Rectal smooth muscle tissue (tissue), 1 donor: Measurements from ENCODE around the gene UBE2Q1.

Experiments used
- H3K27ac ChIP-seq: one replicate; pipeline ENCODE4 v1.7.0; 2013; ENCODE audit warnings: low read depth, low read length, inconsistent platforms
- H3K27me3 ChIP-seq: one replicate; pipeline ENCODE4 v1.7.0; 2013; ENCODE audit warnings: low read length; ENCODE audit not compliant: control insufficient read depth, insufficient read depth
- H3K36me3 ChIP-seq: one replicate; pipeline ENCODE4 v1.7.0; 2013; ENCODE audit warnings: low read length; ENCODE audit not compliant: control insufficient read depth, insufficient read depth
- H3K4me1 ChIP-seq: one replicate; pipeline ENCODE4 v1.7.0; 2013; ENCODE audit warnings: low read length; ENCODE audit not compliant: control insufficient read depth, insufficient read depth
- H3K4me3 ChIP-seq: one replicate; pipeline ENCODE4 v1.7.0; 2013; ENCODE audit warnings: low read length
- H3K9ac ChIP-seq: one replicate; pipeline ENCODE4 v1.7.0; 2013; ENCODE audit warnings: low read length

The UBE2Q1 gene

DNA sequence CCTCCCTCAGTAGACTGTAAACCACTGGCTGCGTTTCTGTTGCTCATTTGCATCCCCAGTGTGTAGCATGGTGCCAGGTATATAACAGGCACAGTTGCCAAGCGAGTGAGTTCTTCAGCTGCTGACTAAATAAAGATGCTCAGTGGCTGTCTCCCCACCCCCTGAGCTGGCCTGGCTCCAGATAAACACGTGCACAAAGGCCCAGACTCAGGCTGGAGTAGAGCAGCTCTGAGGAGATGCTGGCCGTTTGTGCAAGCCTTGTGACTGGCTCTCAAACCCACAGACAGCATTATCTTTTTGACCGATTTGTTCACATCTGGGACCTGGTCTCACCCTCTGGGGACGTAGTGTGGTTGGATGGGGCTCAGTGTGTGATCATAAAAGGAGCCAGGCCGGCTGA lies 16.3 kb upstream of the UBE2Q1 start:
- Histone ChIP-seq H3K4me1 (no peaks in the 10 kb centered on the region), H3K4me3 (no peak overlapping the region), H3K27me3 (no peaks in the 10 kb centered on the region), H3K36me3 (peaks cover 6% of the 10 kb centered on the region), H3K27ac (no peak overlapping the region), H3K9ac (no peak overlapping the region)

DNA sequence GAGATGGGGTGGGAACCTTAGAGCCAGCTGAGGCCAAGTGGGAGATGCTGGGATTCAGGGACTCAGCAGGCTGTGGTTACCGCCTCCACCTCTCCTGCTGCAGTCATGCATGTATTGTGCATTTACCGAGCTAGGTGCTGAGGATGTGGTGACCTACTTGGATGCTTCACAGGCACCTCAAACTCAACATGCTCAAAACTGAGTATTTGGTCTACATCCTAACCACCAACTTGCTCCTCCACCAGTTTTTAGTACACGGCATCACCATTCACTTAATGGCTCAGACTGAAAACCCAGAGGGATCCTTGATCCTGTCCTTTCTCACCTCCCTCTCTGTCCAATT lies 14.7 kb upstream of the UBE2Q1 start:
- Histone ChIP-seq H3K4me3 (no peak overlapping the region), H3K4me1 (no peaks in the 10 kb centered on the region), H3K27ac (no peak overlapping the region), H3K36me3 (no peaks in the 10 kb centered on the region), H3K27me3 (peaks cover 3% of the 10 kb centered on the region), H3K9ac (no peak overlapping the region)

DNA sequence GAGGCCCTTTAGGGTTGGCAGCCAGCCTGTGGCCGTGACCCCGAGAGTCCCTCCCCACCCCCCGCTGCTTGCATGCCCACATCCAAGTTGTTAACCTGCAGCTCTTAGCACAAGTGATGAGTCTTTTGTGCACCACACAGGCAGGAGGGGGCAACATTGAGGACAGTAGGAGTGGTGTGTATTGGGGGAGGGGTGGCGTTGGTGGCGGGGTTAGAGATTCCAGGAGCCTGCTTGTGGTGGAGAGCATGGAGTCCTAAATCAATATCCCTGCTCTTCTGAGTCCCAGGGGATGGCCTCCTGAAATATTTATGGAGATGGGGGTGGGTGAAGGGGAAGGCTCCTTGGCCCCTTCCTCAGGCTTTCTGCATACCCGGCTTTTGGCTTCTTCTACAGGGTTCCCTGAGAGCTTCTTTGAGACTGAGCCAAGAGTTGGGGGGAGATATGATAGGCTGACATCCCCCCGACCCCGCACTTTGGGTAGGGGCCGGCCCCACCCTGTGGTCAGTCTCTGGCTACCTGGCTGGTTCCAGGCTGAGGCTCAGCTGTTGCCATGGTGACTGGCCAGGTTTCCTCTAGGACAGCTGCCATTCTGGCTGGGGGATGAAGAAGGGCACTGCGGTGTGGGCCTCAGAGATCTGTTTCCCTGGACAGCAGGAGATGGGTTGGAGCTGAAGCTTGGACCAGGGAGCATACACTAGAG lies 14.2 kb upstream of the UBE2Q1 start:
- H3K9ac ChIP-seq, result no peak overlapping the region
- H3K27ac ChIP-seq, result no peak overlapping the region
- H3K4me3 ChIP-seq, result no peak overlapping the region
- H3K36me3 ChIP-seq, result no peaks in the 10 kb centered on the region
- H3K27me3 ChIP-seq, result peaks cover 5% of the 10 kb centered on the region
- H3K4me1 ChIP-seq, result no peaks in the 10 kb centered on the region

DNA sequence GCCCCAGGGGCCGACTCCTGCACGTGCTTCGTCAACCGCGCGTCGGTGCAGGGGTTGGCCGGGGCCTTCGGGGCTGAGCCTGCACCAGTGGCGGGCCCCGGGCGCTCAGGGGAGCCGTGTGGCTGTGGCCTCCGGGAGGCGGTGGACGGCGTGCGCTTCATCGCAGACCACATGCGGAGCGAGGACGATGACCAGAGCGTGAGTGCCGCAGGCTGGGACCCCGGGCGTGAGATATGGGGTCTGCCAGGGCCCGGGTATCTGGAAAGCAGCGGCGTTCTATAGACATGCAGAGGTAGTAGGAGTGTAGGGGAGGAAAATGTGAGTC lies 13.5 kb upstream of the UBE2Q1 start:
- H3K27ac ChIP-seq, result no peak overlapping the region
- no peak overlapping the region for H3K4me3 ChIP-seq
- H3K4me1 ChIP-seq, result no peaks in the 10 kb centered on the region
- H3K36me3 ChIP-seq, result no peaks in the 10 kb centered on the region
- H3K27me3 ChIP-seq, result peaks cover 9% of the 10 kb centered on the region
- no peak overlapping the region for H3K9ac ChIP-seq

DNA sequence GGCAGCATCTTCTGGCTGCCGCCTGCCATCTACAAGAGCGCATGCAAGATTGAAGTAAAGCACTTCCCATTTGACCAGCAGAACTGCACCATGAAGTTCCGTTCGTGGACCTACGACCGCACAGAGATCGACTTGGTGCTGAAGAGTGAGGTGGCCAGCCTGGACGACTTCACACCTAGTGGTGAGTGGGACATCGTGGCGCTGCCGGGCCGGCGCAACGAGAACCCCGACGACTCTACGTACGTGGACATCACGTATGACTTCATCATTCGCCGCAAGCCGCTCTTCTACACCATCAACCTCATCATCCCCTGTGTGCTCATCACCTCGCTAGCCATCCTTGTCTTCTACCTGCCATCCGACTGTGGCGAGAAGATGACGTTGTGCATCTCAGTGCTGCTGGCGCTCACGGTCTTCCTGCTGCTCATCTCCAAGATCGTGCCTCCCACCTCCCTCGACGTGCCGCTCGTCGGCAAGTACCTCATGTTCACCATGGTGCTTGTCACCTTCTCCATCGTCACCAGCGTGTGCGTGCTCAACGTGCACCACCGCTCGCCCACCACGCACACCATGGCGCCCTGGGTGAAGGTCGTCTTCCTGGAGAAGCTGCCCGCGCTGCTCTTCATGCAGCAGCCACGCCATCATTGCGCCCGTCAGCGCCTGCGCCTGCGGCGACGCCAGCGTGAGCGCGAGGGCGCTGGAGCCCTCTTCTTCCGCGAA lies 12.9 kb upstream of the UBE2Q1 start:
- Histone ChIP-seq H3K36me3 (no peaks in the 10 kb centered on the region), H3K4me3 (no peak overlapping the region), H3K4me1 (no peaks in the 10 kb centered on the region), H3K27me3 (peaks cover 9% of the 10 kb centered on the region), H3K27ac (no peak overlapping the region), H3K9ac (no peak overlapping the region)

DNA sequence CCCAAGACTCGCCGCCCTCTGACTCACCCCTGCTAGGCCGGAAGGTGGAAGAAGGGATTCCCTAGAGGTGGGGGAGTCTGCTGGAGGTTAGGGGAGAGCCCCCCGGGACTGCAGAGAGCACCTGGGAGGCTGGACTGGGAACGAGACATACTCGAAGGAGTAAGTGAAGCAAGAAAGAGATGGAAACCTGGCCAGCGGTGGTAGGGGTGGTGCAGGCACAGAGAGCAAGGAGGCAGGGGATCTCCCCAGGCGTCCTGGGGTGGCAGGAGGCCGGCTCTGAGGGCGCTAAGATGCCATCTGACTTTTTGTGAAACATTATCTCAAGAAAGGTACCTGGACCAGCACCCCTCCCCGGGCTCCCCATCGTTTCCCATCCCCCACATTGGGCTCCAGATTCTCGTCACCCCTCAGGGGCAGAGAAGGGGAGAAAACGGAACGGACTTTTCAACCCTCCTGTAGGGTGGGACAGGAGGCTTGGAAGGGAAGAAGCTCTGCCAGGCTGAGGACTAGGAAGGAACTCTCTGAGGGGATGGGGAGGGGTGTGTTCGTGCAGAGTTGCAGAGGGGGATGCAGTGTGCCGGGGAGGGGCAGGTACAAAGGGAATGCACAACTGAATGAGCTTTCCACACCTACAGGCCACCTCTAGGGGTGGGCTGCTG lies 9.8 kb upstream of the UBE2Q1 start:
- Histone ChIP-seq H3K9ac (no peak overlapping the region), H3K27ac (no peak overlapping the region), H3K36me3 (no peaks in the 10 kb centered on the region), H3K4me1 (no peaks in the 10 kb centered on the region), H3K27me3 (peaks cover 9% of the 10 kb centered on the region), H3K4me3 (peak overlapping the region; percentile 13)

DNA sequence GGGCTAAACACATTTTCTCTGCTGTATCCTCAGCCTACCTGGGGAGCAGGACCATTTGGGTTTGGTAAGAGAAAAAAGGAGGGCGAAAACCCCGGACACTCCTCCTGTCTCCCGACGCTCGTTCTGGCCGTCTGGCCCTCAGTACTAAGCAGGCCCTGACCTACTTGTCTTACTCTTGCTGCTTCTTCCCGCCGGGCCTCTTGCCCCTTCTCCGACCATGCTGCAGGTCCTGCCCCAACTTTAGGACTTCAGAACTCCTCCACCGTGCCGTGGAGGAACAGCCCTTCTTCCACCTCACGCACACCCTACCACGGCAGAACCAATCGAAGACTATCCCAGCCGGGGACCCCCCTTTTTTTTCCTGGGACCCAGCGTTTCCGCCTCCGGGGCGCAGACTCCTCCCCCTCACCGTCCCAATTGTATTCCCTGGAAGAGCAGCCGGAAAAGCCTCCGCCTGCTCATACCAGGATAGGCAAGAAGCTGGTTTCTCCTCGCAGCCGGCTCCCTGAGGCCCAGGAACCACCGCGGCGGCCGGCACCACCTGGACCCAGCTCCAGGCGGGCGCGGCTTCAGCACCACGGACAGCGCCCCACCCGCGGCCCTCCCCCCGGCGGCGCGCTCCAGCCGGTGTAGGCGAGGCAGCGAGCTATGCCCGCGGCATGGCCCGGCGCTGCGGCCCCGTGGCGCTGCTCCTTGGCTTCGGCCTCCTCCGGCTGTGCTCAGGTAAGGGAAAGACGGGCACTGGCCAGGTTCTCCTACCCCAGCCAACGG lies 9.1 kb upstream of the UBE2Q1 start, which contains the start of gene CHRNB2:
Gene CHRNB2, plus strand, starts transcription at position 393 of the 771 bp plus-strand sequence. Its CDS starts 267 bp downstream, at position 660.
- Histone ChIP-seq H3K27me3 (peaks cover 9% of the 10 kb centered on the region), H3K4me3 (peak within 1 kb of the TSS; percentile 15), H3K9ac (no peak within 1 kb of the TSS), H3K36me3 (no peaks in the 10 kb centered on the region), H3K27ac (no peak within 1 kb of the TSS), H3K4me1 (no peaks in the 10 kb centered on the region)

DNA sequence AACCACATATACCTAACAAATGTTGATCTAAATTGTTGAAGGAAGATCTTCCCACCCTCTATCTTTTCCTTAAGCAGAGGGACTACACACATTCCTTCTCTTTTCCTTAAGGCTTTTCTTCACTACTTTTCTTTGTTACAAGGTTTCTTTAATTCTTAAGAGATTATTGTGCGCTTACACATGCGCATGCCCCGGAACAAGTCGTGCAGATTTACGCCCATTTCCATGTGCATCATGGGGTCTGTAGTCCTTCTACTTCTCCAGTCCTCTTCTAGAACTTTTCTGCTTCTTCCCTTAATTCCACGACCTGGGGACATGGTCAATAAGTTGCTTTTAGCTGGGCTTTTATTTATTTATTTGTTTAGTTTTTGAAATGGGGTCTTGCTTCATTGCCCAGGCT lies 7.4 kb upstream of the UBE2Q1 start:
- no peaks in the 10 kb centered on the region for H3K36me3 ChIP-seq
- no peak overlapping the region for H3K9ac ChIP-seq
- no peak overlapping the region for H3K27ac ChIP-seq
- no peaks in the 10 kb centered on the region for H3K4me1 ChIP-seq
- H3K27me3 ChIP-seq, result peaks cover 9% of the 10 kb centered on the region
- no peak overlapping the region for H3K4me3 ChIP-seq

DNA sequence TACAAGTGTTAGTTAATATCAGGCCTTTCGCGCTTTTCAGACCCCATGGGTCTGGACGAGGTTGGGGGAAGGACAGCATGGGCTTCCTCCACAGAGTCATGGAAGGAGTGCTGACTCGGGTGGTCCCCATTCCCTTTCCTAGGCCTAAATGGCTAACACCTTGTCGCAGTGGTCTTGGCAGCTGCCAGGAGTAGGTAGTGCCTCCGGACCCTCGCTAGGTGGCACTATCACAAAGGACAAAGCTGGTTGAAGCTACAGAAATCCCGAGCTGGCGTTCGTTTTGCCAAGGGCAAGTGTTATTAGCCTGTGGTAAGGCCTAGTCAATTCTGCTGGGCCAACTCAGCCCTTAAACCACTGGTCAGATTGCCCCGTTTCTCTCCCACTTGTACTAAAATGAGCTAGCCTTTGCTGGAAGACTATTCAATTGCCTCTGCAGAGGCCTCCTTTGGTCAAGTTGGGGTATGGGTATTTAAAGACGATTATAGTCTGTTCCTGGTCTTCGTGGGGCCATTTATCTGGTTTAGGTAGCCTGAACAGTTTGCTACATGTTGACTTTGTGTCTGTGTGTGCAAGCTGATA lies 1.1 kb upstream of the UBE2Q1 start:
- H3K4me1 ChIP-seq, result peaks cover 21% of the 10 kb centered on the region
- peak overlapping the region; percentile 49 for H3K9ac ChIP-seq
- peak overlapping the region; percentile 88 for H3K27ac ChIP-seq

DNA sequence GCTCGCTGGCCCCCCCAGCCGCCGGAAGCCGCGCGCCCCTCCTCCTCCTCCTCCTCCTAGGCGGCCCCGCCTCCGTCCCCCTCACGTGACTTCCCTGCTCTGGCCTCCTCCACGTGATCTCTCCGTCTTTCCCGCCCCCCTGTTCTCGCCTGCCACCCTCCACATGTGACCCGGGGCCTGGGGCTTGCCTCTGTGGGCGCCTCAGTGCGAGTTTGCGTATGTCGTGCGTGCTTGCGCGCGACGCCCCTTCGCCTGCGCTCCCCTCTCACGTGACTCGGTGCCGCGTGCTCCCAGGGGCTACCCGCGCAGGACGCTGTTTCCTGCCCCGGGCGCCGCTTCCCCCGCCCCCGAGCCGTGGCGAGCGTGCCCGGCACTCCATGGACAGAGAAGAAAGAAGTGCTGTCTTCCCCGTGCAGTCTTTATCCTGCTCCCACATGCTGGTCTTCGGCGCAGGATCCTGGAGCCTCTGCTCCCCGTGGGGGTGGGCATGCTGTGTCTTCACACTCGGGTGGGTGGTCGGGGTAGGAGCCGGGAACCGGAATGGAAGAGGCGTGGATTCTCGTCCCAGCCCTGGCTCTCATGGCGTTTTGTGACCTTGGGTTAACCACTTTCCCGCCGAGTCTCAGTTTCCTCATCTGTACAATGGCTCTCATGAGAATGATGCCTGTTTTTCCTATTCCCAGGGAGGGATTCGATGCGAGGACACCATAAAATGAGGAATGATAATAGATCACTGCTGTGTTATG lies 431 bp upstream of the UBE2Q1 start:
- Histone ChIP-seq H3K4me3 (peak overlapping the region; percentile 96), H3K27me3 (no peaks in the 10 kb centered on the region), H3K4me1 (peaks cover 22% of the 10 kb centered on the region), H3K36me3 (peaks cover 11% of the 10 kb centered on the region), H3K9ac (peak overlapping the region; percentile 49), H3K27ac (peak overlapping the region; percentile 88)

More for the DNA sequence above, 1.1 kb upstream of the UBE2Q1 start:
- Histone ChIP-seq H3K27me3 (no peaks in the 10 kb centered on the region), H3K4me3 (peak overlapping the region; percentile 96), H3K36me3 (peaks cover 7% of the 10 kb centered on the region)

DNA sequence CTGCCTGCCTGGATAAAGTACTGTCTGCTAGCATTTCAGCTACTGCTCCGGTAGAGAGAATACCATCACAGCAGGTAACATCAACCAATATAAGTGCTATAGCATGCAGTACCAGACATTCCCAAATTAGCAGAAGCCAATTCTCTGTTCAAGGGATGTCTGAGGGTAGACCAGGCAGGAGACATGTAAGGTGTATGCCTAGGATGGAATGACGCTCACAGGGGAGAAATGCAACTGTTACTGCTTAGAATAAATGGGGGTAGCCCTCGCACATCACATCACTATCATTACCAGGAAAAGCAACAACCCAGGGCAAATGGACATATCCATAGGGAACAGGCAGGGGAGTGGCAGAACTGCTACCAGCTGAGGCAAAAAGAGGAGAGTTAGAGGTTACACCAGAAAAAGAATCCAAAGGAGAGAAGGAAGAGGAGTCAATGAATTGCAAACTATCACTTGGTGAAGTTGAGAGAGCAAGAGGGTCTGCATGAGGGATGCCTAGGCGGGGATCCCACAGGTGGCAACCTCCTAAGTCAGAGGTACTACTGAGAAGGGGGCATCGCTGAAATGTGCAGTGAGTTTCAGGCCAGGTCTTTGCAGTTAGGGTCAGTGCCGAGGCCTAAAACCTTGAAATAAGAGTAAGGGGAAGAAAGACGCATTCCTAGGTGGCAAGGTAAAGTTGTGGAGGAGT lies 1.1 kb downstream of the UBE2Q1 start:
- Histone ChIP-seq H3K4me3 (peak overlapping the region; percentile 80), H3K9ac (peak overlapping the region; percentile 35), H3K27ac (no peak overlapping the region), H3K36me3 (peaks cover 22% of the 10 kb centered on the region), H3K27me3 (no peaks in the 10 kb centered on the region), H3K4me1 (peaks cover 31% of the 10 kb centered on the region)
